Suprapubic skin (tissue), 4 donors: ENCODE results near the gene PTPRD. TPM values are rescaled to one million over a fixed set of nuclear protein-coding genes. Genes with fewer than 3 reads are reported as not detected.

Experiments used
- DNase-seq, 2 donors: peaks; one replicate each; pipeline ENCODE4 v3.0.0-alpha.2; 2019; ENCODE audit warnings: low spot score in 2 of 2
- H3K27ac ChIP-seq: fragments of 200-600 bp; sonication (generic); one replicate; pipeline ENCODE4 v1.5.1; 2019
- H3K27me3 ChIP-seq: fragments of 200-600 bp; sonication (generic); one replicate; pipeline ENCODE4 v1.5.1; 2019
- H3K36me3 ChIP-seq: fragments of 200-600 bp; sonication (generic); one replicate; pipeline ENCODE4 v1.5.1; 2019
- H3K4me1 ChIP-seq: fragments of 200-600 bp; sonication (generic); one replicate; pipeline ENCODE4 v1.5.1; 2019
- H3K4me3 ChIP-seq: fragments of 200-600 bp; sonication (generic); one replicate; pipeline ENCODE4 v1.5.1; 2019; ENCODE audit warnings: mild to moderate bottlenecking
- H3K9me3 ChIP-seq: fragments of 200-600 bp; sonication (generic); one replicate; pipeline ENCODE4 v1.5.1; 2019
- EP300 ChIP-seq: sonication (generic); formaldehyde crosslinking; IDR thresholded peaks from one replicate; pipeline ENCODE4 v1.6.1; 2017; ENCODE audit warnings: antibody characterized with exemption
- POLR2A ChIP-seq, 2 donors: fragments of 450-650 bp; IDR thresholded peaks; one replicate each; pipeline ENCODE4 v1.6.1; 2017; ENCODE audit warnings: antibody characterized with exemption in 2 of 2, mild to moderate bottlenecking in 2 of 2, moderate library complexity in 2 of 2
- POLR2AphosphoS5 ChIP-seq, 3 donors: sonication (generic); formaldehyde crosslinking; IDR thresholded peaks; one replicate each; pipeline ENCODE4 v1.6.1; 2017; ENCODE audit warnings: antibody characterized with exemption in 3 of 3
- WGBS: methylation state at CpG from one replicate; pipeline ENCODE4 v1.1.5; 2018; 5-methylcytosine and 5-hydroxymethylcytosine counted together
- total RNA-seq, 4 donors: library from RNA; depleted of rRNA; stranded (reverse); fragments of >200 nt; gene quantifications; one replicate each; pipeline ENCODE4 v1.1.0, GENCODE V29; 2016
- TF ChIP-seq, protein P1 (sequence below), 2 donors: fragments of 200-600 bp in 1 of 2; fragments of 450-650 bp in 1 of 2; sonication (generic) in 1 of 2; IDR thresholded peaks; one replicate each; pipeline ENCODE4 v1.5.1; 2016 to 2019; ENCODE audit warnings: antibody characterized with exemption in 2 of 2, mild to moderate bottlenecking in 1 of 2, moderate library complexity in 1 of 2

Gene PTPRD
- total RNA-seq, 4 donors from 2014 or later: 0.49 to 3.3 (median 2.5) TPM

DNA sequence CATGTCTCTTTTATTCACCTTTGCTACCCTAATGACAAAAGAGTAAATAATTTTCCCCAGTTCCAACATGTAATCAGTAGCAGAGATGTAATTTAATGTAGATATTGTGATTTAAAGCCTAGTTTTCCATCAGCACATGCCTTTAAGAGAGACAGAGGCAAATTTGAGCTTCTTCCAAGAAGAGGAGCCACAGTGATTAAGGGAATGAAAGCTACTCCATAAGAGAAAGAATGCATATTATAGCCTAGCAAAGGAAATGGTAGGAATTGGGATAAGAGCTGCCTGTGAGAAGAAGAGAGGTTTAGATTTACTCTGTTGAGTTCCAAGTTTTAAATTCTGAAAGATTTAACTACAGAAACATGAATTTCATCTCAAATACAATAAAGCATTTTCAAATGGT, 2222.2 kb downstream of the PTPRD start:
- no peaks in the 10 kb centered on the region for H3K4me1 ChIP-seq
- H3K36me3 ChIP-seq: no peaks in the 10 kb centered on the region
- H3K27me3 ChIP-seq: no peaks in the 10 kb centered on the region
- no peak overlapping the region for H3K27ac ChIP-seq
- TF ChIP-seq, protein P1, sequence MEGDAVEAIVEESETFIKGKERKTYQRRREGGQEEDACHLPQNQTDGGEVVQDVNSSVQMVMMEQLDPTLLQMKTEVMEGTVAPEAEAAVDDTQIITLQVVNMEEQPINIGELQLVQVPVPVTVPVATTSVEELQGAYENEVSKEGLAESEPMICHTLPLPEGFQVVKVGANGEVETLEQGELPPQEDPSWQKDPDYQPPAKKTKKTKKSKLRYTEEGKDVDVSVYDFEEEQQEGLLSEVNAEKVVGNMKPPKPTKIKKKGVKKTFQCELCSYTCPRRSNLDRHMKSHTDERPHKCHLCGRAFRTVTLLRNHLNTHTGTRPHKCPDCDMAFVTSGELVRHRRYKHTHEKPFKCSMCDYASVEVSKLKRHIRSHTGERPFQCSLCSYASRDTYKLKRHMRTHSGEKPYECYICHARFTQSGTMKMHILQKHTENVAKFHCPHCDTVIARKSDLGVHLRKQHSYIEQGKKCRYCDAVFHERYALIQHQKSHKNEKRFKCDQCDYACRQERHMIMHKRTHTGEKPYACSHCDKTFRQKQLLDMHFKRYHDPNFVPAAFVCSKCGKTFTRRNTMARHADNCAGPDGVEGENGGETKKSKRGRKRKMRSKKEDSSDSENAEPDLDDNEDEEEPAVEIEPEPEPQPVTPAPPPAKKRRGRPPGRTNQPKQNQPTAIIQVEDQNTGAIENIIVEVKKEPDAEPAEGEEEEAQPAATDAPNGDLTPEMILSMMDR (IDR thresholded peaks at IDR 0.05): no peak
- TF ChIP-seq POLR2A (IDR thresholded peaks at IDR 0.05) (no peak), POLR2AphosphoS5 (IDR thresholded peaks at IDR 0.05) (no peak), EP300 (no peak)
- no peak for DNase-seq
- H3K4me3 ChIP-seq: no peak overlapping the region
- H3K9me3 ChIP-seq: no peaks in the 10 kb centered on the region

DNA sequence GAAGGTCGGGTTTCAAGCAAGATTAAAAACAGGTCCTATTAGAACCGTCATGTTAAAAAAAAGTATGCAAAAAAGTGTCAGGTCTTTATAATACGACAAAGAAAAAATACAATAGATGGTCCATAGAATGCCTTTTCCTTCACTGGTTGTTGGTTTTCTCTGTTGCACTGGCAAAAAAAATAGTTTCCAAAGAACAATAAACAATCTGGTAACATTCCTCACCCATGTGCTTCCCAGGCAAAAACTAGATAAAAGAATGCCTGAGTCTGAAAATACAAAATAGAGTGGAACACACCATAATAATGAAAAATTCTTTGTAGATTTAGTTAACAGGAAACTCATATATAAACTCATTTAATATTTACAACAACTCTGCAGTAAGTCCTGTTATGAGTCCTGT, 2223.3 kb downstream of the PTPRD start:
- WGBS: 86% methylated on average over 3 of the region's 3 CpGs
- Histone ChIP-seq H3K4me3 (no peak overlapping the region), H3K36me3 (no peaks in the 10 kb centered on the region), H3K27me3 (no peaks in the 10 kb centered on the region), H3K9me3 (no peaks in the 10 kb centered on the region), H3K27ac (no peak overlapping the region), H3K4me1 (no peaks in the 10 kb centered on the region)
- TF ChIP-seq, protein P1 (IDR thresholded peaks at IDR 0.05): no peak
- no peak for TF ChIP-seq POLR2A (IDR thresholded peaks at IDR 0.05)
- no peak for TF ChIP-seq EP300
- no peak for TF ChIP-seq POLR2AphosphoS5 (IDR thresholded peaks at IDR 0.05)
- no peak for DNase-seq

DNA sequence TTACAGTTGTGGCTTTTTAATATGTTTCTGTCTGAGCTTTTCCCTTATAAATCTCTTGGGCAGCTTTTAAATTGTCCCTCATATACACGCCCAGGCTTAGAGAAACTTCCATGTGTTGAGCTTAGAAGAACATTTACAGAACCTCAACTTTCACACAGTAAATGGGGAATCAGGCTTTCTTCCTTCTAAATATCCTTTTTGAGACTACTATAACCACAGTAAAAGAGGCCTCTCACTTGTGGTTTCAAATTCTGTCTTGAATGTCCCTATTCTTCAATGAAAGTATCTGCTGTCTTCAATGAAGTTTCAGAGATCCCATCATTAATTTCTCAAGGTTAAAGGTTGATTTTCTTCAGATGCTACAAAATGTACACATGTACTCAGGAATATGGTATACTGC, 2224.7 kb downstream of the PTPRD start:
- Histone ChIP-seq H3K4me3 (no peak overlapping the region), H3K27me3 (no peaks in the 10 kb centered on the region), H3K9me3 (no peaks in the 10 kb centered on the region), H3K27ac (no peak overlapping the region), H3K36me3 (no peaks in the 10 kb centered on the region), H3K4me1 (no peaks in the 10 kb centered on the region)
- TF ChIP-seq EP300 (no peak), POLR2AphosphoS5 (IDR thresholded peaks at IDR 0.05) (no peak), POLR2A (IDR thresholded peaks at IDR 0.05) (no peak)
- TF ChIP-seq, protein P1 (IDR thresholded peaks at IDR 0.05): no peak
- 72% methylated on average over 1 of the region's 1 CpG for WGBS
- DNase-seq: no peak

DNA sequence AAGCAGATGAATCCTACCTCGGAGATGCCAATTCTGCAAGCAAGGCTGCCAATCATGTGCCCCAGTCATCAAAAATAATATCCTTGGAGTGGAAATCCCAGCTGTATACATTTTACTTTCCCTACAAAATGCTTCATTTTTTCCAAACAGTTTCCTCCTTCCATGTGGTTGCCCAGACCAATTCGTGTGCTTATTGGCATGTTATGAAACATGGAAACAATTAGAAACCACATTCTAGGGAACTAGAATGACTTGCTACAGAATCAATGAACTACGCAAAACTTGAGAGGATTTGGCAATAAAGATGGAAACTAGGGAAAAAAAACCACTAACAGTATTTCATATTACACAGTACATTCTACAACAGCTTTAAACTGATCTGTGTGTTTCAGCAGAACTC, 2228.7 kb downstream of the PTPRD start:
- Histone ChIP-seq H3K27me3 (no peaks in the 10 kb centered on the region), H3K9me3 (no peaks in the 10 kb centered on the region), H3K4me1 (no peaks in the 10 kb centered on the region), H3K4me3 (no peak overlapping the region), H3K36me3 (no peaks in the 10 kb centered on the region), H3K27ac (no peak overlapping the region)
- DNase-seq: no peak
- WGBS: 47% methylated on average over 3 of the region's 3 CpGs
- TF ChIP-seq POLR2A (IDR thresholded peaks at IDR 0.05): no peak
- no peak for TF ChIP-seq POLR2AphosphoS5 (IDR thresholded peaks at IDR 0.05)
- TF ChIP-seq EP300: no peak
- TF ChIP-seq, protein P1 (IDR thresholded peaks at IDR 0.05): no peak

DNA sequence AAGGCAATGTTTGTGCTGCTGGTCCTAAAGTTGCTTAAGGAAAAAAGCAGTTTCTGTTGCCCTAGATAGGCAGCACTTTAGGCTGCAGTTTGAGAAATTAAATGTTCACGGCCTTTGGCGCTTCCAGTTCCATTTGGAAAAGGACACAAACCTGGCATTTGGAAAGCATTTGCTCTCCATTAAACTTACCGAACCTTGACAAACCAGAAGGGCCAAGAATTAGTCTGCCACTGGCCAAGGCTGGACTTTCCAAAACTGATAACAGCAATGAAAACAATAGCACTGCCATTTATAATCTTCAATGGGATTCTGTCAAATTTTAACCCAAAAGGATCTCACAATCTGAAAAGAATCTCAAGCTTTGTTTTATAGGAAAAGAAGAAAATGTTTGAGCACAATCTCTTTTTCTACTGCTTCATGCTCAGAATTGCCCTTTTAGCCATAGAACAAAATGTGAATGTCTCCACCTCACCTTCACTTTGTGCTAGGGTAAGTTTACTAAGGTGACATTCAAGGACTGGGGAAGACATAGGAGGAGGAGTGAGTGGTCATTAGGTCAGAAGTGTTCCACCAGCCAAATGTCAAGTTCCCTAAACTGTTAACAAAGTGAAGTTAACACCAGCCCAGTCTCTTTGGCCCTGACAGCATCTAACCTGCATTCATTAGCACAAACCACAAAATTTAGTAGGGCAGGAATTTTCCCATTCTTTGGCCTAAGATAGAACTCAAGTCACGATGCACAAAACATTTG, 2229.8 kb downstream of the PTPRD start:
- no peaks in the 10 kb centered on the region for H3K27me3 ChIP-seq
- H3K4me3 ChIP-seq: no peak overlapping the region
- DNase-seq: no peak
- WGBS: 80% methylated on average over 4 of the region's 4 CpGs
- H3K36me3 ChIP-seq: no peaks in the 10 kb centered on the region
- H3K9me3 ChIP-seq: no peaks in the 10 kb centered on the region
- H3K4me1 ChIP-seq: no peaks in the 10 kb centered on the region
- TF ChIP-seq, protein P1 (IDR thresholded peaks at IDR 0.05): no peak
- TF ChIP-seq EP300 (no peak), POLR2A (IDR thresholded peaks at IDR 0.05) (no peak), POLR2AphosphoS5 (IDR thresholded peaks at IDR 0.05) (no peak)
- H3K27ac ChIP-seq: no peak overlapping the region
